Caki2 (cell line): ENCODE results near the gene ITPRID1. TPM values are rescaled to one million over a fixed set of nuclear protein-coding genes. Genes with fewer than 3 reads are reported as not detected.

Experiments used
- DNase-seq: peaks from one replicate; pipeline ENCODE4 v3.0.0-alpha.2; 2015; ENCODE audit warnings: low read depth
- in situ Hi-C: cut with HindIII; loops from 2 replicates; pipeline ENCODE4 v1.10.0; 2016; ENCODE audit warnings: low sequenced_read_pairs, low pct_unique_long_range_greater_than_20kb, mixed read lengths
- total RNA-seq: library from RNA; depleted of rRNA; stranded (reverse); fragments of >200 nt; shearing (Covaris generic); gene quantifications from 2 replicates; pipeline ENCODE4 v1.2.3, GENCODE V29; 2014; ENCODE audit warnings: low replicate concordance; rRNA removed

Gene ITPRID1
- total RNA-seq, 1 experiment from 2014 or later = not detected

- no peak for DNase-seq
- in situ Hi-C loops = no loop called here
These were observed 165.8 kb downstream of the ITPRID1 start for GRCh38 chr7:31679574-31680305.

- no peak for DNase-seq
- in situ Hi-C loops = no loop called here
These were observed 169.7 kb downstream of the ITPRID1 start for GRCh38 chr7:31683445-31684225.

GRCh38 chr7:31687024-31687748 is 173.3 kb downstream of the ITPRID1 start, which contains the start of gene PPP1R17:
Gene PPP1R17, plus strand, starts transcription at chr7:31687215. Its CDS starts 5,227 bp downstream, at chr7:31692442.
- no peak for DNase-seq
- in situ Hi-C loops = no loop called here

GRCh38 chr7:31688372-31688771 is 174.5 kb downstream of the ITPRID1 start:
- no peak for DNase-seq
- in situ Hi-C loops = no loop called here

GRCh38 chr7:31688996-31689395 is 175.1 kb downstream of the ITPRID1 start:
- DNase-seq = no peak
- in situ Hi-C loops = no loop called here

GRCh38 chr7:31690935-31691334 is 177.0 kb downstream of the ITPRID1 start:
- in situ Hi-C loops = no loop called here
- no peak for DNase-seq

- DNase-seq = no peak
These were observed 178.6 kb downstream of the ITPRID1 start for GRCh38 chr7:31692451-31692850.

GRCh38 chr7:31692871-31693270 is 179.0 kb downstream of the ITPRID1 start:
- in situ Hi-C loops = no loop called here

More at GRCh38 chr7:31692451-31692850, 178.6 kb downstream of the ITPRID1 start:
- in situ Hi-C loops = no loop called here

GRCh38 chr7:31695859-31696614 is 182.1 kb downstream of the ITPRID1 start:
- in situ Hi-C loops = no loop called here
- DNase-seq = no peak

More at GRCh38 chr7:31692871-31693270, 179.0 kb downstream of the ITPRID1 start:
- no peak for DNase-seq

GRCh38 chr7:31699050-31699449 is 185.2 kb downstream of the ITPRID1 start:
- no peak for DNase-seq
- in situ Hi-C loops = no loop called here

GRCh38 chr7:31702354-31702753 is 188.5 kb downstream of the ITPRID1 start:
- in situ Hi-C loops = no loop called here
- no peak for DNase-seq

GRCh38 chr7:31705377-31705776 is 191.5 kb downstream of the ITPRID1 start:
- DNase-seq = no peak
- in situ Hi-C loops = no loop called here

- in situ Hi-C loops = no loop called here
- no peak for DNase-seq
These were observed 193.2 kb downstream of the ITPRID1 start for GRCh38 chr7:31707089-31707488.

Other genes starting within 250 kb of the ITPRID1 start
- gene NEUROD6, start 173.4 kb upstream of the ITPRID1 start, total RNA-seq = not detected in 2 replicates
- not detected in 2 replicates for gene PPP1R17, start 173.1 kb downstream of the ITPRID1 start, total RNA-seq